OCI-LY7 (cell line): ENCODE results near the gene ERC1.

Experiments
- CTCF ChIP-seq: fragments of 200-600 bp; sonication (generic); conservative IDR thresholded peaks from 2 replicates; pipeline ENCODE4 v1.5.1; 2014; ENCODE audit warnings: mild to moderate bottlenecking, antibody characterized with exemption, low read length, moderate library complexity, mixed read lengths
- EZH2phosphoT487 ChIP-seq: fragments of 200-600 bp; sonication (generic); IDR thresholded peaks from 2 replicates; pipeline ENCODE4 v1.6.1; 2018; ENCODE audit warnings: low read depth, borderline replicate concordance, mild to moderate bottlenecking, mixed run types, antibody characterized with exemption, low read length, moderate library complexity, mixed read lengths

GRCh38 chr12:1540690-1541089, 549.7 kb downstream of the ERC1 start:
- TF ChIP-seq CTCF (no peak), EZH2phosphoT487 (no peak)
